Stimulated activated CD8-positive, alpha-beta memory T cell treated with anti-CD3 and anti-CD28 coated beads, Interleukin-12 subunit alpha, Interleukin-12 subunit beta, amount 100 ng/mL, for 24 hours (primary cell): ENCODE measurements around the gene LRRC47.

ENCODE experiments used
- DNase-seq: peaks from one replicate; pipeline ENCODE4 v3.0.0-alpha.2; 2020; ENCODE audit errors: extremely low read depth

The LRRC47 gene

DNA sequence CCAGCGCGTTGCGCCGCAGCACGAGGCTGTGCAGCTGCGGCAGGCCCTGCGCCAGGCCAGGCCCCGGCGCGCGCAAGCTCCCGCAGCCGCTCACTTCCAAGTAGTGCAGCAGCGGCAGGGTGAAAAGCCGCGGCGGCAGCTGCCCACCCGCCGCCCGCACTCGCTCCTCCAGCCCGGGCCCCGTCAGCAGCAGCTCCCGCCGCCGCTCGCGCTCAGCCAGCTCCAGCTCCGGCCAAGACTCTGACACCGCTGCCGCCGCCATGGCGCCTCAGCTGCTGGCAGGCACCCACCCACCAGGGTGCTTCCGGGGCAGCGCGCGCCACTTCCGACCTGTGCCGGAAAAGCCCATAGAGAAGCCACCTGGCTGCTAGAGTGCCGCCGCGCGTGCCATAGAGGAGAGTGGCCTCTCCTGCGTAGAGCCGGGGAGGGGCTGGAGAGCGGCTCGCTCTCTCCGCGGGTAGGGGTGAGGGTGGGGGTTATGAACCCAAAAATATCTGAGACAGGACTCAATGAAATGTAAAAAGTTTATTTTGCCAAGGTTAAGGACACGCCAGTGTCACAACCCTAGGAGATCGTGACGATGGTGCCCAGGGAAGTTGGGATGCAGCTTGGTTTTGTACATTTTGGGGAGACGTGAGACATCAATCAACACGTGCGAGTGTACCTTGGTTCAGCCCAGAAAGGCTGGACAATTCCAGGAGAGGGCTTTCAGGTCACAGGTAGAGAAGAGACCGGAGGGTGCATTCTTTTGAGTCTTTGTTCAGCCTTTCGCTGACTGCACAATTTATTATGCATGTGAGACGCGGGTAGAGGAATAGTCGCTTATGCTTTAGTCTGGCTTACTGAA is at the start of gene LRRC47:
LRRC47 (minus strand) TSS at position 284 of the 847 bp plus-strand sequence; CDS start at position 262, 22 bp downstream.
- peak; percentile 86 for DNase-seq

DNA sequence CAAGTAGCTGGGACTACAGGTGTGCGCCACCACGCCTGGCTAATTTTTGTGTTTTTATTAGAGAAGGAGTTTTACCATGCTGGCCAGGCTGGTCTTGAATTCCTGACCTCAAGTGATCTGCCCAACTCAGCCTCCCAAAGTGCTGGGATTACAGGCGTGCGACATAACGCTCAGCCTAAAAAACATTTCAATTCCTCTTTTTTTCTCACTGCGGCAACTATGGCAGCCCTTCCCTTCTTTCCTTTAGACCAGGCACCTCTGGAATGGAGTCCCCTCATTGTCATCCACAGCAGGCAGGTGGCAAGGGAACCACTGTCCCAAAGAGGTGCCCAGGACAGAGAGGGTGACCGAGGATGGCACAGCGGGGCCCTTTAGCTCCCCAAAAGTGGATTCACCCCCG is 46.6 kb upstream of the LRRC47 start:
- no peak for DNase-seq

DNA sequence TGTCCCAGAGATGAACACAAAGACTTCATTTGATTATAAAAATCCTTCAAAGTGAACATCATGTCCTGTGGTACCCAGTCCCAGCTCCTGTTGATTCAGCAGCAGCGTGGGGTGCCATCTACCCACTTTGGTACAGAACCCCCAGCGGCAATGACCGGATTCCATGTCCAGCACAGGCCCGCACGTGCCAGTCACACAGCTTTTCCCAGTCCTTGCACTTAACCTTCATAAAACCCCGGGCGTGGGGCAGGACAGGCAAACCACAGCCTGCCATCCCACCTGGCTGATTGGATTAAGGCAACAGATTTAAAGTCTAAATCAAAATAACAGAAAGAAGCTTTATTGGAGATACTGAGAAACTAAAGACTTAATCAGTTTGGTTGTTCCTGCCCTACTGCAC is 45.2 kb upstream of the LRRC47 start:
- no peak for DNase-seq

DNA sequence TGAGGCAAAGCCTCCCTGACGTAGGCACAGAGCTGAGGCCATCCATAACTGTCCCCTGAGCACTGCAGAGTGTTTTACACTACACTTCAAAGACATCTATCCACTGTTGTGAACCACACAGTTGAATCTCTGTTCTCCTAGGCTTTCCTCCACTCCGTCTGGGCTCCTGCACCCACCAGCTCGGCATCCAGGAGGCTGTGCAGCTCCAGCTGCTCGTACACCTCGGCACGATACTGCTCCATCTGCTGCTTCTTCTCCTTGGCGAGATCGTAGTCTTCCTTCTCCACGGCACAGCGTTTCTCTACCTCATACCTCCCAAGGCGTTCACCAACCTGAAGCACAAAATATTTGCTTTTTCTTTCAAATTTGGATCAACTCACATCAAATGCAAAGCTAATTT is 42.5 kb upstream of the LRRC47 start:
- DNase-seq, result no peak

DNA sequence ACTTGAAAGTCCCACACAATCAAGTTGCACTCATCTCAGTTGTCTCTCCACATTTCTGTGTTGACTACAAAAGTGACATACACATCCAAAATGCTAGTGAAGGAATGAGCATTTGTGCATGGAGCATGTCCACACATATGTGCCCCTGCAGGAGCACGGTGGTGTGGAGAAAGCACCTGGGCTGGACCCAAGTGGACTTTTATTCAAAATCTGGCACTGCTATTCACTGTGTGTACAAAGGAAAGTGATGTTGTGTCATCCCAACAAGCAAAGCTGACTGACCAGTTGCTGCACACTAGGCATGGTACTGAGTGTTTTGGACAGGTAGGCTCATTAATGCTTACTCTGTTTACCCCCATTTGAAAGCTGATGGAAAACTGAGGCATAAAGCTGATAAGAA is 41.4 kb upstream of the LRRC47 start:
- no peak for DNase-seq

DNA sequence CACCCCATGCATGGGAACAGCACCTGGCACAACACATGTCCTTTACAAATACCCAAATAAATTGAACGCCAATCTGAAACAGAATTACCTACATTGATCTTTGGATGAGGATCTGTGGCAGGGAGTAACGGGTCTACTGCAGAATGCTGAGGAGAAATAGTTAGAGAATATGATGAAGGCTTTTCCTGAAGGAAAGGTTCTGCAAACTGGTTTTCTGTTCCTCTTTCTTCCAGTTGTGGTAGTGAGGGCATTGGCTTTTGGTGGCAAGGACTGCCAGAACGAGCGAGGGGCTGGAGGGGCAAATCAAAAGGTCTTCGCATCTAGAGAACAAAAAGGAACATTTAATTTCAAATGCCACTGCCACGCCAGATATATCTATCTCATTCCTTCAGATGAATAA is 40.9 kb upstream of the LRRC47 start:
- DNase-seq, result no peak

DNA sequence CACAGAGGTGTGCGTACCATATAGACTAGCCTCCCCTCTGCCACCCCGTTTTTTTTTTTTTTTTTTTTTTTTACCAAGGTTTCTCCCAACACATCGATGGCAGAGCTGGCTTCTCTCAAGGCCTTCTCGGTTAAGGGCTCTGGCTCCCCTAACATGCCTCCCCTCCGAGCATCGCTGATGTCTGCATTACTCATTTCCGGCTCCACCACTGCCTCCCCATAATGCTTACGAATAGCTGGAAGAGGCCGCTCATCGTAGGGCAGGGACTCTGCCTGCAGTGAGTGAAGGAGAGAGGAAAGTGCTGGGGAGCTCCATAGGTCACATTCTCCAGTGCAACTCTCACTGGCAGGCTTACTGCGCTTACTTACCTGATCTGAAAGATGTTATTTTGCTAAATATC is 40.1 kb upstream of the LRRC47 start:
- no peak for DNase-seq

DNA sequence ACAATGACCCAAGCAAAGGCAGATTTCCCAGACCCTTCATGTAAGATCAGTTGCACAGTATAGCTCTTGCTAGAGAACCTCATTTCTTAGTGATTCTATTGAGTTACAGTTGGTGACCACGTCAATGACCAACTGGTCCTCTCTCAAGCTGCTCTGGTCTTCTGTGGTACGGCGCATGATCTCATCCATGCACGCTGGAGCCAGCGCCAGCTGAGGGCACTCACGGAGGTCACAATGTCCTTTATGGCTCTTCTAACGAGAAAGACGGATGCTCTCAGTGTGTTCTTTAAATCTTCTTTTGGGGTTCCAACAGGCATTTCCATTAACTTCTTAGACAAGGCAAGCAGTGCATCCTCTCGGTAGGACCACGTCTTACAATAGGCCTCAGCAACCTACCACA is 38.4 kb upstream of the LRRC47 start:
- no peak for DNase-seq

DNA sequence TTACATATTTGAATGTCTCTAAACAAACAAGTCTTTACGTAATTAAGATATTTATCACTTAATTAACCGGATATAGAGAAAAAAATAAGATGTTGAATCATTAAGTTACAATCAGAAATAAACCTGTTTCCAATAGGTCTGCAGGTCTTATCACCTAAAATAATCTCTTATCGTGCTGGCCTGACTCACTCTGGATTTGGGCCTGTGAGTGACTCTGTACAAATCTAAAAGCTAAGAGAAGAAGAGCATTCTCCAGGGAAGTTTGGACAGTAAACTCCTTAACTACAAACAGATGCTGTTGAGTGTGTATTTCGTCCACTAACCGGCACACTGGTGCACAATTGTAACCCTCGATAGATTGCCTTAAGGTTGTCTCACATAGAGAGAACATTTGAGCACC is 35.4 kb upstream of the LRRC47 start:
- DNase-seq, result no peak

DNA sequence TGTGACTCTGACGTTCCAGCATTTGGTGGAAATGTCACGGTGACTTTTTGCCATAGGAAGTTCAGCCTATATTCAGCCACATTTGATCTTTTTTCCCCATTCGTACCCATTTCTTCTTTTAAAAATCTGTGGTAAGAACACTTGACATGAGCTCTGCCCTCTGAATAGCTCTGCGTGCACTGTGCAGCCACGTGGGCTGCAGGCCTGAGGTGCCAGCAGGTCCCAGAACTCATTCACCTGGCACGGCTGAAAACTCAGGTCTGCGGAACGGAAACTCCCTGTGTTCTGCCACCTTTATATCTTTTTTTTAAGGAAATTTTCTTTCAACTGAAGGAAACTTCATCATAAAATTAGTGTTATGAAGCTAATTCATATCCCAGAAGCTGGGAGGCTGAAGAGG is 32.1 kb upstream of the LRRC47 start:
- DNase-seq, result no peak

DNA sequence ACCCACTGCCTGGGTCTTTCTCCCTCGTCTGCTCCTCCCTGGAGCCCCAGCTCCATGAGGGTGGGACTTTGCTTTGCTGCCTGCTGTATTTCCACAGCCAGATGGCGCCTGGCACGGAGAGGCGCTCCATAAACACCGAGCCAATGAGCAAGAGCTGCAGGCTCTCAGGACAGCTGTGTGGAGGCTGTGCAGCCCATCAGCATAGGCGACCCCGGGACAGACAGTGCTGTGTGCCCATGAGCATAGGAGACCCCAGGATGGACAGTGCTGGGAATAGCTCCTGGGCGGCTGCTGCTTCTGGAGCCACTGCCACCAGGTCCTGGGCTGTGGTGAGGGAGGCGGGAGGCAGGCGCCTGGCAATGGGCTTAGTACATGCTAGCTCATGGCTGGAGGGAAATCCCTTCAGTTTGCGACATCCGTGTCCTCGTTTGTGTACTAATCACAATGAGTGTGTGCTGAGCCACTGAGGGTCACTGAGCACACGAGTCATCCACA is 31.6 kb upstream of the LRRC47 start:
- DNase-seq, result no peak

DNA sequence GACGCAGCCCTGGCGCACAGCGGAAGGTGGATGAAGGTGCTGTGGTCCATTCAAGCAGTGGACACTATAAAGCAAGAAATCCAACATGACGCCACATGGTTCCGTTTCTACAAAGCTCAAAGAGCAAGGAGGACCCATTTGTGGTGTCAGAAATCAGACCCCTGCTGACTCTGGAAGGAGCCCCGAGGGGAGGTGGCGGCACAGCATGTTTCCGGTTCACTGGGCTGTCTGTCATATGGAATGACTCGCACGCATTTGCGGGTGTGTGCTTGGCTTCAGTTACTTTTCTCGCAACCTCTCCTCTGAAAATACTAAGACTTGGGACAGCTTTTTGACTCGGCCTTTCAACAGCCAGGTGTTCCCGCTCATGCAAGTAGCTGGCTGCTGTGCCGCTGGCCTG is 29.1 kb upstream of the LRRC47 start:
- no peak for DNase-seq

DNA sequence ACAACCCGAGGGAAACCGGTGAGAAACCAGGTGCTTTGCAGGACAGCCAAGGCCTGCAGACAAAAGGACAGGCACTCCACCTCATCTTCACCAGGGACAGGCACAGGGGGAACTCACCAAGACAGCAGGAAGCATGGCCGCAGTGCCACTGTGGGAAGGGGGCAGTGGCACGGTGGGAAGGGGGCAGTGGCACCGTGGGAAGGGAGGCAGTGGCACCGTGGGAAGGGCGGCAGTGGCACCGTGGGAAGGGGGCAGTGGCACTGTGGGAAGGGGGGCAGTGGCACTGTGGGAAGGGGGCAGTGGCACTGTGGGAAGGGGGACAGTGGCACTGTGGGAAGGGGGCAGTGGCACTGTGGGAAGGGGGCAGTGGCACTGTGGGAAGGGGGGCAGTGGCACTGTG is 28.4 kb upstream of the LRRC47 start:
- no peak for DNase-seq

DNA sequence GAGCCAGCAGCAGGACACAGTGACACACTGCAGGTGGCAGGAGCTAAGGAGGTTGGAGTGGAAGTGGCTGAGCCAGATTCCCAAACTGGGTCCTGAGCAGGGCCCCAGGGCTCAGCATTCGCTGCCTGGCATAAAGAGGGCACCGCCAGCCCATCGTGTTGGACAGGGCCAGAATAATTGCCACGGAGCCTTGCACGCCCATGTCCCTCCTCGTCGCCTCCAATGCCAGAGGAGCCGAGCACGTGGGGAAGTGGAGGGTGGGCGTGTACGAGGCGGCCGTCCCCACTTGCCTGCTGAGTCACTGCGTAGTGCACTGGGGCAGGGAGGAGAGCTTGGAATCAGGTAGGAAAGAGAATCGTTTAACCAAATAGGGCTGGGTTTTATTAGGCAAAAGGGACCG is 26.1 kb upstream of the LRRC47 start:
- DNase-seq, result no peak

DNA sequence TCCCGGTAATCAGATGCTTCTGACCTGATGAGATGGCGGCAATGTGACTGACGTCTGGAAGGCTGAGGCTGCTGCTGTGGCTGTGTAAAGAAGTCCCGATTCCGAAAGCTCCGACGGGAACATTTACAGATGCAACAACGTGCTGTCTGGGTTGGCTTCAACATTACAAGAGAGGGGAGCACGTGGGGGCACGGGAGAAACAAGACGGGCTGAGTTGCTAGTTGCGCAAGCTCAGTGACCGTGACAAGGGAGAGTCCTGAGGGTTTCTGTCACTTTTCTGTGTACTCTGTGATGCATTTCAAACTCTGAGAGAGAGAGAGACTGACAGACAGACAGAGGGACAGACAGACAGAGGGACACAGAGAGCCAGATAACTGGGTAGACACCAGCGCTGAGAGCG is 25.6 kb upstream of the LRRC47 start:
- DNase-seq, result no peak

DNA sequence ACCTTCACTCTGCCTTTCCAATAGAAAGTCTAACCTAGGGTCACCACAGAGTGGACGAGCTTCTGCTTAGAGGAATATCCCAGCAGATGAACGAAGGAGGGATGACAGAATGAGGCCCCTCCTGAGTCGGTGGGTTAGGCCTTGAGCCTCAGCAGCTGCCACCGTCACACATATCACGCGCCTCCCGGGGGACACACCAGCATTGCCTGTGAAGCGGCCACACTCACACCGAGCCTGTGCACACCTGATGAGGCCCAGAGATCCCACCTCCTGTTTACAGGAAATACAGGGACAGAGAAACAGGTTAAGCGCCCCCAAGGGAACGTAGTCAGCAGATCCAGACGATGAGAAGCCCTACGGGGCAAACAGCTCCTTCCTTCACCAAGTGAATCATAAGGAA is 25.1 kb upstream of the LRRC47 start:
- no peak for DNase-seq

DNA sequence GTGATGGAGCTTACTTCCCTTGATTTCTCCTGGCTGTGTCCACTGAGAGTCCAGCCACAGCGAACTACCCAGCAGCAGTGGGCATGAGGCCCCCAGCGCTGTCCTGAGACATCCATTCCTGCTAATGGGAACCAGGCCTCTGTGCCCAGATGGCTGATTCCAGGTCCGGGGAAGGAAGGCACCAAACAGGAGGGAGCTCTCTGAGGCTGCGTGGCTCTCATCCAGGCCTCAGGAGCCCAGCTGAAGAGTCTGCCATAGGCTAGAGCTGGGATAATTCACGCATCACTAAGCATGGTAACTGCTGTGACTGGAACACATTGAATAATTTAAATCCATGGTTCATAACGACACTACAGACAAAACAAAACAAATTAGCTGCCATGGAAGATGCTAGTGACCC is 24.7 kb upstream of the LRRC47 start:
- DNase-seq, result no peak

DNA sequence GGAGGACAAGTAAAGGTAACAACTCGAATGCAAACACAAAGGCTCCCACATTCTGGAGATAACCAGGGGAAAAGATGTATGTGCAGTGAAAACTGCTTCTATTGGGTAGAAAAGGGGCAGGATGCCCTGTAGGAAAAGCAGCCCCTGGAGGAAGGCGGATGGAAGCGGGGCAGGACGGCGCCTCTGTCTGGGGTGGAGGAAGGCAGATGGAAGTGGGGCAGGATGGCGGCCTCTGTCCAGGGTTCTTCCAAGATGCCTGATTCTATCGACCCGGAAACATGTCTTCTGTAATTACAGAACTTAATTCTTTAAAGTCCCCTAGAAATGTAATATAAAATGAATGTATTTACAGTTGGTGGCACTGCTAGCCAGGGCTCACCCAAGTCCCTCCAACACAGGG is 24.0 kb upstream of the LRRC47 start:
- no peak for DNase-seq

DNA sequence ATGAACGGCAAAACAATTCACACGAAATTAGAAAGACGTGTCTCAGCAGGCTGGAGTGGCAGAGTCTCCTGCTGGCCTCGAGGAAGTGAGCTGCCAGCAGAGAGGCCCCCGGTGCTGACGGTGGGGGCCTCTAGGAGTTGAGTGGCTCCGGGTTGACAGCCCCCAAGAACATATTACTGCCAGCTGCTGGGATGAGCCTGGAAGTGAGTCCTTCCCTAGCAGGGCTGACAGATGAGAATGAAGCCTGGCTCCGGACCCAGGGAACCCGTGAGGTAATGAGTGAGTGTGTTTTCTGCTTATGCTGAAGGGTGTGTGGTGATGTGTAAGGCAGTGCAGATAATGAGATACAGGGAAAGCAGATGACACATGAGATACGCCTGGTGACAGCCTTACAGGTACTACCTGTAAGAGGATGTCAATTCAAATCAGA is 23.5 kb upstream of the LRRC47 start:
- DNase-seq, result no peak

DNA sequence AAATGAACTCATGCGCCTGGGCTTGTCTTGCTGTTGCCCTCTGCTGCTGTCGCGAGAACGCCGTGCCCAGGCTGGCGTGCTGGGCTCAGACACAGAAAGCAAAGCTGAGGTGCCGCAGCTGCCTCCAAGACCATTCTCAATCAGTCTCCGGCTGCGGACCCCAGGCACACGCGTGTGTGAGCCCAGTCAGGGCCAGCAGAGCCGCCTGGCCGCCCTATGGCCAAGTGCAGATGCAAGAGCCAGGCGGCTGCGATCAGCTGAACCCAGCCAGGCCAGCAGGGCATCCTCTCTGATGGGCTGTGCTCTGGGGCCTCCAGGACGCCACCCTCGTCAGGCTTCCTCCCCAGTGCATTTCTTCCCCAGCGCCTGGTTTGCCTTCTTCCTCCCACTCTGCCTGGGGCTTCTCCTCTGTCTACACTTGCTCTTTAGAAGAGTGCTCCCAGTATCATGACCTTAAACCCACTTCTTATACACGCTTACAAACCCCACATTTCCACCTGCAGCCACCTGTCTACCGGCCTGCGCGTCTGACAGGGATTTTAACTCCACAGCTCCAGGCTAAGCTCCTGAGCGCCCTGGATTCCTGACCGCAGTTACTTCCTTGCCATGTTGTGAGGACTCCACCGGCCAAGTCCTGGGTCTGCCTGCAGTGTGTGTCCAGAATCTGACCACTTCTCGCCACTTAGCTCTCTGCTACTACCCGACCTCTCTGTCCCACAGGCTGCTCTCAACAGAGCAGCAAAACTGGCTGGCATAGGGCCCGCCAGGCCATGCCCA is 21.7 kb upstream of the LRRC47 start:
- no peak for DNase-seq

DNA sequence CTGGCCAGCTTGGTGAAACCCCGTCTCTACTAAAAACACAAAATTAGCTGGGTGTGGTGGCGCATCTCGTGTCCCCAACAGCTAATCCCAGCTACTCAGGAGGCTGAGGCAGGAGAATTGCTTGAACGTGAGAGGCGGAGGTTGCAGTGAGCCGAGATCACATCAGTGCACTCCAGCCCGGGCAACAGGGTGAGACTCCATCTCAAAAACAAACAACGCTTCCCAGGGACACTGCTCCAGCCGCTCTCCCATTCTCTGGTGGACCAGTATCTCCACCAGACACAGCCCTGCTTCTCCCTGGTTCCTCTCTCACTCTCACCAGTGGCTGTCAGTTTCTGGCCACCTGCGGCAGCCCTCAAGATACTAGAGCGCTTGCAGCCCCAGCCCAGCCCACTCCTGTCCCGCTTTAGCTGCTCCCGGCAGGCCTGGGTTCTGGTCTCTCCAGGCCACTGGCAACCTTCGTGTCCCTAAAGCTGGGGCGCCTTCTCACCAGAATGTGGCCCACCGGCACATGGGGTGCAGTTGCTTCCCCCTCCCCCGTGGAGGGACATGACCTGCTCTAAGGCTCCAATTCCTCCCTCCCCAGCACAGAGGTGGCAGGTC is 20.9 kb upstream of the LRRC47 start:
- DNase-seq, result no peak

DNA sequence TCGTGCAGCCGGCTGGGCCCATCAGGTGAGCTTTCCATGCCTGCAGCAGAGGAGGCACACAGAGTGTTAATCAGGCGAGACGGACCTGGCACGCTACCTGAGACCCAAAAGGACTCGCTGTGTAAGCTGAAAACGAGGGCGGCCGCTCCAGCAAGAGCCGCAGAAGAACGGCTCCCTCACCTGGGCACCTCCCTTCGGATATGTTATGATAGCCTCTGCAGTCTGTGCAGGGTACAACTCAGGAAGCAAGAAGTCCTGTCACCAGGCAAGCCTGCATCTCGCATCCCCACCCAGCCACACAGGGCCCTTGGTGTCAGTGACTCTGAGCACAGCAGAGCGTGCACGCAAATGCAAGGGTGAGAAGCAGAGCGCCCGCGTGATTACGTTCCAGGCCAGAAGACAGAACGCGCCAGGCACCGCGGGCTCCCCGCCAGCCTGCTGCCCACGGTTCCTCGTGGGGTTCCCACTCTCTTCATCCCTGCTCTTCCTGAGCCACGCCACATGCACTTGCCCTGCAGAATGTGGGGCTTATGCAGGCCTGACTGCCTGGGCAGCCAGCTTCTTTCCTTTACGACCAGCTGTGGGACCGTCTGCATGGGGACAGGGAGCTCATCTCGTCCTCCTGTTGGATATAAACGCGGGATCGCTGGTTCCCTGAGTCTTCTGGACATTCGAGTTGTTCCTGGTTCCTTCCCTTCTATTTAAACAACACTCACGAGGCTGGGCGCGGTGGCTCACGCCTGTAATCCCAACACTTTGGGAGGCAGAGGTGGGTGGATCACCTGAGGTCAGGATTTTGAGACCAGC is 20.2 kb upstream of the LRRC47 start:
- DNase-seq, result no peak
